Bone marrow (tissue), 2 donors: ENCODE results near the gene SCN4A.
"Not testable (repeated sequence)": the region's sequence is repeated elsewhere in the genome, so short reads cannot be mapped to it uniquely, and the experiment has no call there.

Source experiments
- DNase-seq, 2 donors: peaks; one replicate each; lab custom pipeline; 2025; lab: John Stamatoyannopoulos, UW

Gene SCN4A

DNA sequence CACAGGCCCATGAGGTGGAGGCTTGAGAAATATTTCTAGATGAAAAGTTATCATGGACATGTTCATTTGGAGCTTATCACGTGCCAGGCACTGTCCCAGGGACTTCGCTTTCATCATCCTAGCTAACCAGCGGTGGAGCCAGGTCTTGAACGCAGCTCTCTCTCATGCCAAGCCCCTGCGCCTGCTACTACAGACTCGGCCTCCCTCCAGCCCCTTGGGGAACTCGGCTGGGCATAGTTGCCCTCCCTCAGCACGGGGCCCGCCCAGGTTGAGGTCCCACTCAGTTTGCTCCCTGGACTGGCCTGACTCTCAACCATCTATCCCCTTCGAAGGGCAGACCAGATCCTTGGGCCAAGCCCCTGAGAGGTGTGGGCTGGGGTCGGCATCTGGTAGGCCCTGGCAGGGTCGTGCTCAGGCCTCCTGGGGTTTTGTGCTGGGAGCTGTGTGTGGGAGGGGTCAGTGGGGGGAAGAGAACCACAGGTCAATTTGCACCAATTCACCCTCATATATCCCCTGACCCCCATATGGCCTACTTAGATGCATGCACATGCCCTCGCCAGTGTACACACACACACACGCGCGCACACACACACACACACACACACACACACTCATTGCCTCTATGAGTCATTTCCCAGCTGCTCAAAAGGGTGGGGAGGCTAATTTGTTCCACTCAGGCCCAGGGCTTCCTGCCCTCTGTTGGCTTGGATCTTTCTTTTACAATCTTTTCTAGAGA is 12.1 kb upstream of the SCN4A start:
- DNase-seq = peak; percentile 39 to 92

DNA sequence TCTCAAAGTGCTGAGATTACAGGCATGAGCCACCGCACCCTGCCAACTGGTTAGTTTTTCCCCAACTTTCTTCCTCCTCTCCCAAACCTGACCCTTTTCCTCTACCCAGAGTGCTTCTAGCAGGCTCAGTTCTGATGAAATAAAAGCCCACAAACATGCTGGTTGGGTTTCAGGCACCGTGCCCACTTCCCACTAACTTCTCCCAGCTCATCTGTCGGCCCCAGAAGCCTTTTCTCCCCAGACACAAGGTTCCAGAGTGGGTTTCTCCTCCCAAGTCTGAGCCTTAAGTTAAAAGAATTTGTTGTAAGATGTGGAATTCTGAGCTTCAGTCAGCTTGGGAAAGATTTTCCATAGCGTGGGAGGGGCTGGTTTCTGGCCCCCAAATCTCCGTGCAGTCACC is 11.5 kb upstream of the SCN4A start:
- DNase-seq = no peak

GRCh38 chr17:63983320-63983719 is 10.6 kb upstream of the SCN4A start:
- DNase-seq = peak in 1 of 2 donors; percentile 45

- not testable (repeated sequence) for DNase-seq
These were observed 9.9 kb upstream of the SCN4A start for GRCh38 chr17:63982641-63983040.

DNA sequence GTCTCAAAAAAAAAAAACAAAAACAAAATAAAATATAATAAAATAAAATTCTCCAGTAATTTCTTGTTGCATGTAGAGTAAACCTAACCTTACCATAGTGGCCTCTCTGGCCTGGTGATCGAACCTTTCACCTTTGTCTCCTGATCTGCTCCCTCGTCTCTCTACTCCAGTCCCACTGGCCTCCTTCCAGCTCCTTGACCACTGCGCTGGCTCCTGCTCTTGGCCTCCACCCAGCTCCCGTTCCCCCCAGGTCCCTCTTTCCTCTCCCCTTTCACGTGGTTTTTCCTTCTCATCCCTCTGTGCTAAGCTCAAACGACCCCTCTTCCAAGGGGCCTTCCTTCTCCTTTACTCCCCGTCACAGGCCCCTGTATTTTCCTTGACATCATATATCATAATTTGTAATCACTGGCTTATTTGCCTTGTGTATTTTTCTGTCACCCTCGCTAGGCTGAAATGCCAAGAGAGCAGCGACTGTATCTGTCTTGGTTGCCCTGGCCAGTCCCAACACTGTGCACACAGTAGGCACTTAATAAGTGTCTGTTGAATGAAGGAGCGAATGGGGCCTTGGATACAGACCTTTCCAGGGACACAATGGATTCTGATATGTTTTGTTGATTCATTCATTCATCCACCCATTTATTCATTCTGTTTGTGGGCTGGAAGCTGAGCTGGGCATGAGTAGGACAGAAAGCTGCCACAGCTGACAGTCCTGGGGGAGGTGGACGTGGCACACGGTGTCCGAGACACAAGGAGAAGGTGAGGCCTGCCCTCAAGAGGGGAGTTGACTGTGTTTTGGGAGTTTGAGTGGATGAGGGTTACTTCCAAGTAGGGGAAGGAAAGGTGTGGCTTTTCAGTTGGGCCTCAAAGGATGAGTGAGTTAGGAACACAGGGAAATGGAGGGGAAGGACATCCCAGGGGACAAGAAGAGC is 5.8 kb upstream of the SCN4A start:
- no peak for DNase-seq

DNA sequence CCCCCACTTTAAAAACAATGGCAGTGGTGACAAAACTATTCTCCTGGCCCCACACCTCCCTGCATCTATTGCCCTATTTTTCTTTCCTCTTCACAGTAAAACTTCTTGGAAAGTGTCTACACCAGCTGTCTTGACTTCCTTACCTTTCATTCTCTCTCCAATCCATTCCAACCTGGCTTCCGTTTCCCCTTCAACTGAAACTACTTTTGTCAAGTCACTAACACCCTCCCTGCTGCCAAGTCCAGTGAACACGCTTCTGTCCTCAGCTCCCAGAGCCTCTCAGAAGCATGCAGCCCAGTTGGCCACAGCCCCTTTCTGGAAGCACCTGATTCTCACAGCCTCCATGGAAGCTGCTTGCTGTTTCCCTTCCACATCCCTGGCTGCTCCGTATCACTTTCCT is 4.0 kb upstream of the SCN4A start:
- peak in 1 of 2 donors; percentile 68 for DNase-seq

- DNase-seq = no peak
These were observed 2.9 kb upstream of the SCN4A start for GRCh38 chr17:63975541-63976092.

- no peak for DNase-seq
These were observed 2.0 kb upstream of the SCN4A start for GRCh38 chr17:63974594-63975192.

- DNase-seq = no peak
These were observed 1.3 kb upstream of the SCN4A start for GRCh38 chr17:63973930-63974593.

- DNase-seq = no peak
These were observed 529 bp upstream of the SCN4A start for GRCh38 chr17:63973247-63973646.

DNA sequence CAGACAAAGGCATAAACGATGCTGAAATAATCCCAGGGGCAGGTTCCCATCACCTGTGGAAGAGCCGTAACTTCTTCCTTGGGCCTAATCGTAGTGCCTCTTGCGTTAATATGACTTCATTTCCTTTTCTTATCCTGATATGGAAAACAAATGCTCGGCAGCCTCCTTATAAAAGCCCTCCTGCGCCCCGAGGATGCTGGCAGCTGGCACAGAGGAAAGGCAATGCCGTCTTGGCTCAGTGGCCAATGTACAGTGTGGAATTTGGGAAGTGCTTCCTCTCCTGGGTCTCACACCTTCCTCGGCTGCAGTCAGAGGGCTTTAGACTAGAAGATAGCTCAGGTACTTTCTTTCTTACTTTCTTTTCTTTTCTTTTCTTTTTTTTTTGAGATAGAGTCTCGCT is 3.4 kb downstream of the SCN4A start:
- DNase-seq = no peak

DNA sequence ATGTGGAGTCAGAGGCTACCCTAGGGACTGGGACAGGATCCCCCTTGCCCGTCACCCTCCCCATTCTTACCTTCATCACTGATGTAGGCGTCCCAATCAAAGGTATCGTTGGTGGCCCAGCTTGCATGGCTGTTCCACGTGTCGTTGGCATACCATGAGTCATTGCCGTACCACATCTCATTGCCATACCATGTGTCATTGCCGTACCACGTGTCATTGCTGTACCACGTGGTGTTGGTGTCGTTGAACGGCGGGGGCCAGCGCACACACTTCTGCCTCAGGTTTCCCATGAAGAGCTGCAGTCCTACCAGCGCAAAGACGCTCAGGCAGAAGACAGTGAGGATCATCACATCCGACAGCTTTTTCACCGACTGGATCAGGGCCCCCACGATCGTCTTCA is 4.8 kb downstream of the SCN4A start:
- no peak for DNase-seq

DNA sequence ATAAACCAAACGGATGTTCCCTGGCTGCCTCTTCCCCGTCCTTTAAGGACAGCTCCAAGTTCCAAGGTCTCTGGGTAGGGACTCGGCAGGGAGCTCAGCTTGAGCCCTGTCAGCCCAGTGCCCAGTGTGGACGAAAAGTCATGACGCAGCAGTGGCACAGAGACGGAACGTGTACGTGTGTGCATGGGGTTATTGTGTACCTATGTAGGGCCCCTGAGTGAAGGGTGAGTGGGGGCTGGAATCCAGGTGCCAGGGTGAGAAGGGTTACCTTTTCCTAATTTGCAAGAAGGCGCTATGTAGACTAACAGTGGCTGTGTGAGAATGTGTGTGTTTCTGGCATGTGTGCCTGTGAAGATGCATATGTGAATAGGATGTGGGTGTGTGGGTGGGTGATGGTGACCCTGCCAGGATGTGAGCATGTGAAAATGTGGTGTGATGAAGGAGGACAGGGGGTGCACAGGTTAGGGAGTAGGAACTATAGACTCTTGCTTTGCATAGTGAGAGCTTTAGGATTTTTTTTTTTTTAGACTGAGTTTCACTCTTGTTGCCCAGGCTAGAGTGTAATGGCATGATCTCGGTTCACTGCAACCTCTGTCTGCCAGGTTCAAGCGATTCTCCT is 6.0 kb downstream of the SCN4A start:
- no peak for DNase-seq

DNA sequence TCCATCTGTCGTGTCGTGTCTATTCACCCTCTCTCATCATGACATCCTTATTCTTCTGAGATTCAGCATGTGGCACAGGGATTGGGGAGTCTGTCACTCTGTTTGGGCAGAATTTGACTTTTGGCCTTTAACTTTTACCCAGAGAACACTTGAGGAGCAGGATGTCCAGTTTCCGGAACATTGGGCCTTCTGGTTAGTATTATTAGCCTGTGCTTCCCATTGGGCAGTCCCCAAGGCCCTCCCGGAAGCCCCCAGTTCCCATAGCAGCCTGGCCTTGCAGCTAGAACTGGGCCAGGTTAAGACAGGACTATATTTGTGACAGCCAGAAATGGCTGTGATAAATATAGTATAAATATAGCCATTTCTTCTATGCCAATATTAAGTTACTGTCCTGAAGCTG is 9.6 kb downstream of the SCN4A start:
- no peak for DNase-seq

DNA sequence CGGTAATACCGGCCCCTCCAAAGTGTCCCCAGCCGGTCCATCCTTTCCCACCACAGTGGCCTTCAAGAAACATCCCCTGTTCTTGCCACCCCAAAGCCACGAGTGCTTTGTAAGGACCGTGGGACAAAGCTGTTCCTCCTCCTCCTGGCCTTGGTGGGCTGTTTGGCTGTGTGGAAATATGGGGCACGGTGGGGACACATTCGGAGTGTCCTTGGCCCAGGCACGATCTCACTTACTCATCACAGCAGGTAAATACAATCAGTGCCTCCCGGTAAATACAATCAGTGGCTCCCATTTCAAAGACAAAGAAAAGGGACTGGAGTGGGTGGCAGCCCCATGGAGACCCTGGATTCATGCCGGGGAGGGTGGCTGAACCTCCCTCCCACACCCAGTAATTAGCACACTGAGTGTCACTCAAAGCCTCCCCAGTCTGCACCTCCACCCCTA is 10.4 kb downstream of the SCN4A start:
- DNase-seq = no peak

GRCh38 chr17:63961355-63962212 is 11.1 kb downstream of the SCN4A start:
- no peak for DNase-seq

DNA sequence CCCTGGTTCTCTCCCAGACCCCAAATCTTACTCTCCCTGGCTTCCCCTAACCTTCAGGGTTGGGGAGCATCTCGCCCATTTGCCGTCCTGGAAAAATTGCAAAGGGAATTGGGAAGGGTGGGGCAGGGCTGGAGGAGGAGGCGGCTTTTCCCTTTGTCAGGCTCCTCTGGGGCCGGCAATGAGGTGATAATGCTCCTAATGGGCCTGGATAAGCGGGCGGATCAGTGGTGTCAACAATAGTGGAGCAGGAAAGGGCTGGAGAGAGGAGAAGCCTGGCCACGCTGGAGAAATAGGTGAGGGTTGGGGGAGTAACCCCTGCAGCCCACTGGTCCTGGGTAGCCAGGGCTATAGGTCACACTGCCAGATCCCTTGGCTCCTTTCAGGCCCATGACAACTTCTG is 12.3 kb downstream of the SCN4A start:
- DNase-seq = no peak

DNA sequence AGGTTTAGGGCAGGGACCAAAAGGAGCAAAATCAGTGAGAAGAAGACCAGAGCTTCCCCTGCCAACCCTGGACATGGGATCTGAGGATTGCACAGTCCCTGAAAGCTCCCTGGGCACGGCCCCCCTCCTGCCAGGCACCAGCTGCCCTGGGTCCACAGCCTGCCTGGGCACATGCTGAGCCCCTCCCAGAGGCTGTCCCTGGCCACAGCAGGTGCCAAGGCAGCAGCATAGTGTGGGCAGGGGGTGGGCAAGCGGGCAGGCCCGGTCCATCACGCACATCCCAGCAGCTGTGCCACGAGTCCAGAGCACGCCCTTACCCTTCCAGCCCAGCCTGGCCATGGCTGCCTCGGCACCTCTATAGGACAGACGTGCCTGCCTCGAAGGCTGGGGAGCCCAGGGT is 12.7 kb downstream of the SCN4A start:
- no peak for DNase-seq

- DNase-seq = no peak
These were observed 16.3 kb downstream of the SCN4A start for GRCh38 chr17:63956296-63956920.

- no peak for DNase-seq
These were observed 16.9 kb downstream of the SCN4A start for GRCh38 chr17:63955791-63956190.
